Measurements from ENCODE around the gene KRT84. TPM values are rescaled to one million over a fixed set of nuclear protein-coding genes. Genes with fewer than 3 reads are reported as not detected.

The KRT84 gene
- total RNA-seq, 4 donors from 2014 or later = not detected

GRCh38 chr12:52337054-52337453 lies 48.4 kb downstream of the KRT84 start:
- TF ChIP-seq POLR2AphosphoS5 (IDR thresholded peaks at IDR 0.05) (no peak), EP300 (IDR thresholded peaks at IDR 0.05) (no peak), CTCF (IDR thresholded peaks at IDR 0.05) (no peak)
- H3K9me3 ChIP-seq = peaks cover 0 to 18% (median 11%) of the 10 kb centered on the region in 4 donors
- WGBS = 84% methylated on average over 1 of the region's 1 CpG
- intact Hi-C loops (cut with DNase I) = no loop called here
- no peaks in the 10 kb centered on the region for H3K36me3 ChIP-seq
- H3K27me3 ChIP-seq = peaks cover 0 to 3% (median 0%) of the 10 kb centered on the region in 4 donors
- DNase-seq (ENCODE audit: extremely low spot score) = no peak
- no peak overlapping the region for H3K27ac ChIP-seq (replicated peaks in 1 of 4)
- H3K4me3 ChIP-seq = no peak overlapping the region
- no peaks in the 10 kb centered on the region for H3K4me1 ChIP-seq

DNA sequence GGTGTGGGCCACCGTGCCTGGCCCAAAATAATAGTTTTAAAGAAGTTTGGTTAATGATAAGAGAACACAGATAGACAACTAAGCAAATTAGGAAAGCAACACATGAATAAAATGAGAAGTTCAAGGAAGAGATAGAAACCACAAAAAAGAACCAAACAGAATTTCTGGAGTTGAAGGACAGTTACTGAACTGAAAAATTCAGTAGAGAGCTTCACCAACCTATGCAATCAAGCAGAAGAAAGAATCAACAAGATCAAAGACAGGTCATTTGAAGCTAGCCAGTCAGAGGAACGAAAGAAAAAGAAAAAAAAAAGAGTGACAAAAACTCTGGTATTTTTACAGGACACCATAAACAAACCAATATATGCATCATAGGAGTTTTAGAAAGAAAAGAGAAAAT lies 48.8 kb downstream of the KRT84 start:
- Histone ChIP-seq H3K4me3 (no peak overlapping the region), H3K4me1 (no peaks in the 10 kb centered on the region), H3K9me3 (peaks cover 0 to 18% (median 11%) of the 10 kb centered on the region in 4 donors), H3K27ac (replicated peaks in 1 of 4) (no peak overlapping the region), H3K36me3 (no peaks in the 10 kb centered on the region), H3K27me3 (peaks cover 0 to under 1% (median 0%) of the 10 kb centered on the region in 4 donors)
- DNase-seq (ENCODE audit: extremely low spot score) = no peak
- 90% methylated on average over 2 of the region's 2 CpGs for WGBS
- intact Hi-C loops (cut with DNase I) = no loop called here
- TF ChIP-seq EP300 (IDR thresholded peaks at IDR 0.05) (no peak), POLR2AphosphoS5 (IDR thresholded peaks at IDR 0.05) (no peak), CTCF (IDR thresholded peaks at IDR 0.05) (no peak), POLR2A (IDR thresholded peaks at IDR 0.05; ENCODE audit: low read depth) (no peak)

GRCh38 chr12:52335598-52336262 lies 49.7 kb downstream of the KRT84 start:
- Histone ChIP-seq H3K4me1 (no peaks in the 10 kb centered on the region), H3K9me3 (peaks cover 0 to 18% (median 11%) of the 10 kb centered on the region in 4 donors), H3K27ac (replicated peaks in 1 of 4) (no peak overlapping the region), H3K36me3 (no peaks in the 10 kb centered on the region), H3K27me3 (no peaks in the 10 kb centered on the region), H3K4me3 (no peak overlapping the region)
- intact Hi-C loops (cut with DNase I) = no loop called here
- WGBS = 80% methylated on average over 4 of the region's 4 CpGs
- TF ChIP-seq CTCF (IDR thresholded peaks at IDR 0.05) (no peak), POLR2AphosphoS5 (IDR thresholded peaks at IDR 0.05) (no peak), EP300 (IDR thresholded peaks at IDR 0.05) (no peak), POLR2A (IDR thresholded peaks at IDR 0.05; ENCODE audit: low read depth) (no peak)
- DNase-seq (ENCODE audit: extremely low spot score) = no peak

- no peak for TF ChIP-seq CTCF (IDR thresholded peaks at IDR 0.05)
- no peak for TF ChIP-seq POLR2AphosphoS5 (IDR thresholded peaks at IDR 0.05)
- no peak for TF ChIP-seq POLR2A (IDR thresholded peaks at IDR 0.05; ENCODE audit: low read depth)
- TF ChIP-seq EP300 (IDR thresholded peaks at IDR 0.05) = no peak
- no peaks in the 10 kb centered on the region for H3K4me1 ChIP-seq
- H3K36me3 ChIP-seq = no peaks in the 10 kb centered on the region
- no peak for DNase-seq (ENCODE audit: extremely low spot score)
- no peaks in the 10 kb centered on the region for H3K27me3 ChIP-seq
- intact Hi-C loops (cut with DNase I) = no loop called here
- WGBS = 88% methylated on average over 3 of the region's 3 CpGs
- H3K27ac ChIP-seq (replicated peaks in 1 of 4) = no peak overlapping the region
- H3K4me3 ChIP-seq = no peak overlapping the region
- H3K9me3 ChIP-seq = peaks cover 0 to 18% (median 11%) of the 10 kb centered on the region in 4 donors
These were observed 51.3 kb downstream of the KRT84 start for GRCh38 chr12:52334185-52334584.

DNA sequence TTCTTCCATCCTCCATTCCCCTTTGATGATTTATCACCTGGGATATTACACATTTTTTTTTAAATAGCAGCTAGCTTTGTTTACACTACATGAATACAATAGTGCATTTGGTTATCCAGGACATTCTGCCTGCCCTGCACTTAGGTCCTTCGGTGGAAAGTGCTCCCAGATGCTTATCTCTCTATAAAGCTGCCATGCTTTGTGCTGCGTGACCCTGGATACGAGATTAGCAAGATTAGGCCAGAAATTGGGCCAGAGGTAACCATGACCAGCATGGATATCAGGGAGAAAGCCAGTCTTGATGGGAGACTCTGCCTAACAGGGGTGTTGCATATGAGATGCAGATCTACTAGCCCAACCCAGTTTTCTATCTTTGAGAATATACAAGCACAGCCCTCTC lies 52.1 kb downstream of the KRT84 start:
- no peak overlapping the region for H3K27ac ChIP-seq (replicated peaks in 1 of 4)
- no peaks in the 10 kb centered on the region for H3K36me3 ChIP-seq
- no peak overlapping the region for H3K4me3 ChIP-seq
- DNase-seq (ENCODE audit: extremely low spot score) = no peak
- H3K27me3 ChIP-seq = no peaks in the 10 kb centered on the region
- H3K4me1 ChIP-seq = no peaks in the 10 kb centered on the region
- 69% methylated on average over 2 of the region's 3 CpGs for WGBS
- intact Hi-C loops (cut with DNase I) = no loop called here
- no peak for TF ChIP-seq POLR2AphosphoS5 (IDR thresholded peaks at IDR 0.05)
- no peak for TF ChIP-seq CTCF (IDR thresholded peaks at IDR 0.05)
- no peak for TF ChIP-seq EP300 (IDR thresholded peaks at IDR 0.05)
- no peak for TF ChIP-seq POLR2A (IDR thresholded peaks at IDR 0.05; ENCODE audit: low read depth)
- peaks cover 0 to 18% (median 11%) of the 10 kb centered on the region in 4 donors for H3K9me3 ChIP-seq
